HEK293 (cell line): ENCODE data around the gene MAML1.

Experiments used
- BCL11B ChIP-seq: fragments of 450-650 bp; formaldehyde crosslinking; IDR thresholded peaks from 2 replicates; pipeline ENCODE4 v1.5.1; 2016; ENCODE audit warnings: low read depth, missing biosample characterization, missing genetic modification characterization
- EGR2 ChIP-seq: fragments of 450-650 bp; formaldehyde crosslinking; IDR thresholded peaks from 2 replicates; pipeline ENCODE4 v1.5.1; 2016; ENCODE audit warnings: low read depth, missing biosample characterization, missing genetic modification characterization
- HOXD13 ChIP-seq: sonication (generic); formaldehyde crosslinking; IDR thresholded peaks from 2 replicates; pipeline ENCODE4 v1.8.0; 2022; ENCODE audit warnings: missing genetic modification reagents, borderline replicate concordance
- KLF16 ChIP-seq: fragments of 450-650 bp; formaldehyde crosslinking; IDR thresholded peaks from 2 replicates; pipeline ENCODE4 v1.5.1; 2017; ENCODE audit warnings: missing biosample characterization, missing genetic modification characterization
- PRDM1 ChIP-seq: fragments of 450-650 bp; formaldehyde crosslinking; IDR thresholded peaks from 2 replicates; pipeline ENCODE4; 2016; ENCODE audit warnings: missing biosample characterization, missing genetic modification characterization
- PRDM4 ChIP-seq: fragments of 450-650 bp; formaldehyde crosslinking; IDR thresholded peaks from 2 replicates; pipeline ENCODE4 v1.5.1; 2017; ENCODE audit warnings: missing biosample characterization, missing genetic modification characterization
- SP7 ChIP-seq: fragments of 450-650 bp; formaldehyde crosslinking; IDR thresholded peaks from 2 replicates; pipeline ENCODE4 v1.5.1; 2016; ENCODE audit warnings: missing biosample characterization, missing genetic modification characterization
- ZBTB20 ChIP-seq: fragments of 450-650 bp; formaldehyde crosslinking; IDR thresholded peaks from 2 replicates; pipeline ENCODE4 v1.5.1; 2016; ENCODE audit warnings: missing biosample characterization, missing genetic modification characterization
- ZFHX2 ChIP-seq: fragments of 450-650 bp; formaldehyde crosslinking; conservative IDR thresholded peaks from 2 replicates; pipeline ENCODE4 v1.5.1; 2016; ENCODE audit warnings: missing biosample characterization, missing genetic modification characterization
- ZIC2 ChIP-seq: fragments of 450-650 bp; formaldehyde crosslinking; IDR thresholded peaks from 2 replicates; pipeline ENCODE4 v1.5.1; 2016; ENCODE audit warnings: missing biosample characterization, missing genetic modification characterization
- ZNF146 ChIP-seq: fragments of 450-650 bp; formaldehyde crosslinking; IDR thresholded peaks from 2 replicates; pipeline ENCODE4 v1.5.1; 2016; ENCODE audit warnings: missing biosample characterization, missing genetic modification characterization
- ZNF202 ChIP-seq: fragments of 450-650 bp; formaldehyde crosslinking; IDR thresholded peaks from 2 replicates; pipeline ENCODE4 v1.5.1; 2016; ENCODE audit warnings: missing biosample characterization, missing genetic modification characterization, borderline replicate concordance
- ZNF280C ChIP-seq: fragments of 450-650 bp; formaldehyde crosslinking; IDR thresholded peaks from 2 replicates; pipeline ENCODE4 v1.5.1; 2016; ENCODE audit warnings: missing biosample characterization, missing genetic modification characterization
- ZNF292 ChIP-seq: fragments of 450-650 bp; formaldehyde crosslinking; IDR thresholded peaks from 2 replicates; pipeline ENCODE4 v1.5.1; 2016; ENCODE audit warnings: low read depth, missing biosample characterization, missing genetic modification characterization, borderline replicate concordance
- ZNF335 ChIP-seq: fragments of 450-650 bp; formaldehyde crosslinking; conservative IDR thresholded peaks from 2 replicates; pipeline ENCODE4 v1.5.1; 2016; ENCODE audit warnings: missing biosample characterization, missing genetic modification characterization
- ZNF350 ChIP-seq: fragments of 450-650 bp; formaldehyde crosslinking; IDR thresholded peaks from 2 replicates; pipeline ENCODE4 v1.5.0; 2017; ENCODE audit warnings: missing biosample characterization, mild to moderate bottlenecking, missing genetic modification characterization
- ZNF391 ChIP-seq: fragments of 450-650 bp; formaldehyde crosslinking; IDR thresholded peaks from 2 replicates; pipeline ENCODE4 v1.5.1; 2016; ENCODE audit warnings: low read depth, missing biosample characterization, missing genetic modification characterization, borderline replicate concordance
- ZNF521 ChIP-seq: fragments of 450-650 bp; formaldehyde crosslinking; IDR thresholded peaks from 2 replicates; pipeline ENCODE4 v1.5.1; 2017; ENCODE audit warnings: missing biosample characterization, mild to moderate bottlenecking, missing genetic modification characterization
- ZNF548 ChIP-seq: fragments of 450-650 bp; formaldehyde crosslinking; IDR thresholded peaks from 2 replicates; pipeline ENCODE4 v1.5.1; 2016; ENCODE audit warnings: missing biosample characterization, missing genetic modification characterization
- ZNF549 ChIP-seq: fragments of 450-650 bp; IDR thresholded peaks from 2 replicates; pipeline ENCODE4 v1.5.1; 2018; ENCODE audit warnings: missing biosample characterization, missing genetic modification characterization, mild to moderate bottlenecking, inconsistent platforms, moderate library complexity
- ZNF558 ChIP-seq: fragments of 450-650 bp; formaldehyde crosslinking; IDR thresholded peaks from 2 replicates; pipeline ENCODE4 v1.5.1; 2016; ENCODE audit warnings: missing biosample characterization, missing genetic modification characterization
- ZNF560 ChIP-seq: fragments of 450-650 bp; formaldehyde crosslinking; IDR thresholded peaks from 2 replicates; pipeline ENCODE4 v1.5.1; 2017; ENCODE audit warnings: missing biosample characterization, missing genetic modification characterization, borderline replicate concordance
- ZNF654 ChIP-seq: fragments of 450-650 bp; formaldehyde crosslinking; IDR thresholded peaks from 2 replicates; pipeline ENCODE4 v1.5.1; 2016; ENCODE audit warnings: low read depth, missing biosample characterization, missing genetic modification characterization
- ZNF692 ChIP-seq: fragments of 450-650 bp; formaldehyde crosslinking; IDR thresholded peaks from 2 replicates; pipeline ENCODE4 v1.5.1; 2016; ENCODE audit warnings: missing biosample characterization, missing genetic modification characterization
- ZNF704 ChIP-seq: fragments of 450-650 bp; formaldehyde crosslinking; IDR thresholded peaks from 2 replicates; pipeline ENCODE4 v1.5.1; 2016; ENCODE audit warnings: missing biosample characterization, missing genetic modification characterization
- ZNF707 ChIP-seq: fragments of 450-650 bp; formaldehyde crosslinking; IDR thresholded peaks from 2 replicates; pipeline ENCODE4 v1.5.1; 2016; ENCODE audit warnings: missing biosample characterization, missing genetic modification characterization
- ZNF768 ChIP-seq: fragments of 450-650 bp; formaldehyde crosslinking; IDR thresholded peaks from 2 replicates; pipeline ENCODE4 v1.5.1; 2018; ENCODE audit warnings: missing biosample characterization, mild to moderate bottlenecking, missing genetic modification characterization
- ZNF791 ChIP-seq: fragments of 450-650 bp; formaldehyde crosslinking; IDR thresholded peaks from 2 replicates; pipeline ENCODE4 v1.5.1; 2016; ENCODE audit warnings: missing biosample characterization, missing genetic modification characterization
- ZNF830 ChIP-seq: fragments of 450-650 bp; IDR thresholded peaks from 2 replicates; pipeline ENCODE4 v1.5.0; 2018; ENCODE audit warnings: missing biosample characterization, missing genetic modification characterization, low read depth, mild to moderate bottlenecking, moderate library complexity
- ZNF843 ChIP-seq: fragments of 450-650 bp; formaldehyde crosslinking; IDR thresholded peaks from 2 replicates; pipeline ENCODE4 v1.5.1; 2016; ENCODE audit warnings: missing biosample characterization, missing genetic modification characterization
- ZSCAN4 ChIP-seq: fragments of 450-650 bp; formaldehyde crosslinking; IDR thresholded peaks from 2 replicates; pipeline ENCODE4 v1.5.1; 2017; ENCODE audit warnings: missing biosample characterization, missing genetic modification characterization
- ZXDB ChIP-seq: fragments of 450-650 bp; formaldehyde crosslinking; IDR thresholded peaks from 2 replicates; pipeline ENCODE4 v1.5.1; 2016; ENCODE audit warnings: missing biosample characterization, missing genetic modification characterization

The MAML1 gene

GRCh38 chr5:179818746-179819295, 86.2 kb downstream of the MAML1 start (continued):
- TF ChIP-seq ZNF692 (tag by site-specific recombination) = peak; percentile 82
- TF ChIP-seq ZNF548 (tag by site-specific recombination) = no peak
- TF ChIP-seq KLF16 = no peak
- TF ChIP-seq ZNF654 (tag by site-specific recombination) = no peak
- TF ChIP-seq ZNF146 (tag by site-specific recombination) = 0 out of 2 replicates have a peak, but pooled peaks have one; percentile 26
- TF ChIP-seq ZNF791 = no peak
- TF ChIP-seq ZNF843 = peak; percentile 64; the same call in 1 of the 2 replicates
- no peak for TF ChIP-seq ZNF707 (tag by site-specific recombination)
- no peak for TF ChIP-seq ZNF202
- TF ChIP-seq ZNF335 (tag by site-specific recombination) = peak; percentile 62
- no peak for TF ChIP-seq ZNF768
- no peak for TF ChIP-seq HOXD13 (CRISPR knock-in tag)
- 0 out of 2 replicates have a peak, but pooled peaks have one; percentile 17 for TF ChIP-seq ZNF558 (tag by site-specific recombination)
- TF ChIP-seq ZXDB = peak; percentile 99
- no peak for TF ChIP-seq ZNF830 (tag by site-specific recombination)
- peak; percentile 93 for TF ChIP-seq BCL11B (tag by site-specific recombination)
- peak; percentile 44; the same call in 1 of the 2 replicates for TF ChIP-seq ZSCAN4 (tag by site-specific recombination)
- peak; percentile 72 for TF ChIP-seq ZIC2 (tag by site-specific recombination)
- TF ChIP-seq ZNF549 (tag by site-specific recombination) = no peak
- peak; percentile 48; the same call in 1 of the 2 replicates for TF ChIP-seq ZBTB20 (tag by site-specific recombination)
- TF ChIP-seq ZNF350 (tag by site-specific recombination) = no peak
- TF ChIP-seq ZNF292 (tag by site-specific recombination) = no peak
- peak; percentile 91 for TF ChIP-seq SP7 (tag by site-specific recombination)
- TF ChIP-seq ZNF280C (tag by site-specific recombination) = no peak
- no peak for TF ChIP-seq ZNF521 (tag by site-specific recombination)
- peak; percentile 54; the same call in 1 of the 2 replicates for TF ChIP-seq PRDM1 (tag by site-specific recombination)
- TF ChIP-seq EGR2 (tag by site-specific recombination) = no peak; the same call in 1 of the 2 replicates
- no peak for TF ChIP-seq ZNF560 (tag by site-specific recombination)
- TF ChIP-seq ZFHX2 = peak; percentile 25; the same call in 1 of the 2 replicates
- 0 out of 2 replicates have a peak, but pooled peaks have one; percentile 13 for TF ChIP-seq PRDM4 (tag by site-specific recombination)
- no peak for TF ChIP-seq ZNF704 (tag by site-specific recombination)
- TF ChIP-seq ZNF391 (tag by site-specific recombination) = peak; percentile 96
